Measurements from ENCODE around the gene DBNL. TPM values are rescaled to one million over a fixed set of nuclear protein-coding genes. Genes with fewer than 3 reads are reported as not detected.

DBNL gene
- total and polyA plus RNA-seq, 2 of the 13 experiments (the other 11 are each of a cell fraction or from before 2014, with no cell fraction given): 20.8 to 35.1 TPM

DNA sequence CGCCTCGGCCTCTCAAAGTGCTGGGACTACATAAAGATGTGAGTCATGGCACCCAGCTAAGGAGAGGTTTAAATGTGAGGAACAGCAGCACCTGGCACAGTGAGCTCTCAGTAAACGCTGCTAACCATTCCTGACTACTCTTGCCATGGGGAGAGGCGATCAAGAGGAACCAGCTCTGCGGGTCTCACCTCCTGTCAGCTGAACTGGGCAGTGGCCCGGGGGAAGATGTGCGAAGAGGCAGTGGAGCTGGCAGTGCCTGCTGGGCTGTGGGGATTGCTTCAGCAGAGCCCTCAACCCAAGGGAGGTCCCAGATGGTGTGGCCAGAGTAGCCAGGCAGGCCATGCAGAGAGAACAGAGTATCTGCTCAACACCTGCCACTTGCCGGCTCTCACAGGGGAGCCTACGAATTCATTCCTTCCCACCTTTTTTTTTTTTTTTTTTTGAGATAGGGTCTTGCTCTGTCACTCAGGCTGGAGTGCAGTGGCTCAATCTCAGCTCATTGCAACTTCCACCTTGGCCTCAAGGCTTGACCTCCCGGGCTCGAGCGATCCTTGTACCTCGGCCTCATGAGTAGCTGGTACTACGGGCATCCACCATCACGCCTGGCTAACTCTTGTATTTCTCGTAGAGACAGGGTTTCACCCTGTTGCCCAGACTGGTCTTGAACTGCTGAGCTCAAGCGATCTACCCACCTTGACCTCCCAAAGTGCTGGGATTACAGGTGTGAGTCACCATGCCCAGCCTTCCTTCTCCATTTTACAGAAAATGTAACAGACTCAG, 31.0 kb downstream of the DBNL start (continued):
- TF ChIP-seq TIGD3 (CRISPR knock-in tag; IDR thresholded peaks at IDR 0.05; ENCODE audit: borderline replicate concordance) (no peak), PCBP1 (IDR thresholded peaks at IDR 0.05; ENCODE audit: borderline replicate concordance, low read depth, low read length) (no peak), SP5 (CRISPR knock-in tag; IDR thresholded peaks at IDR 0.05; ENCODE audit: borderline replicate concordance, low read depth) (no peak), ZNF841 (CRISPR knock-in tag; IDR thresholded peaks at IDR 0.05; ENCODE audit: borderline replicate concordance) (no peak), ZFP36L2 (CRISPR knock-in tag; IDR thresholded peaks at IDR 0.05) (no peak), ZNF12 (CRISPR knock-in tag; IDR thresholded peaks at IDR 0.05) (no peak)

DNA sequence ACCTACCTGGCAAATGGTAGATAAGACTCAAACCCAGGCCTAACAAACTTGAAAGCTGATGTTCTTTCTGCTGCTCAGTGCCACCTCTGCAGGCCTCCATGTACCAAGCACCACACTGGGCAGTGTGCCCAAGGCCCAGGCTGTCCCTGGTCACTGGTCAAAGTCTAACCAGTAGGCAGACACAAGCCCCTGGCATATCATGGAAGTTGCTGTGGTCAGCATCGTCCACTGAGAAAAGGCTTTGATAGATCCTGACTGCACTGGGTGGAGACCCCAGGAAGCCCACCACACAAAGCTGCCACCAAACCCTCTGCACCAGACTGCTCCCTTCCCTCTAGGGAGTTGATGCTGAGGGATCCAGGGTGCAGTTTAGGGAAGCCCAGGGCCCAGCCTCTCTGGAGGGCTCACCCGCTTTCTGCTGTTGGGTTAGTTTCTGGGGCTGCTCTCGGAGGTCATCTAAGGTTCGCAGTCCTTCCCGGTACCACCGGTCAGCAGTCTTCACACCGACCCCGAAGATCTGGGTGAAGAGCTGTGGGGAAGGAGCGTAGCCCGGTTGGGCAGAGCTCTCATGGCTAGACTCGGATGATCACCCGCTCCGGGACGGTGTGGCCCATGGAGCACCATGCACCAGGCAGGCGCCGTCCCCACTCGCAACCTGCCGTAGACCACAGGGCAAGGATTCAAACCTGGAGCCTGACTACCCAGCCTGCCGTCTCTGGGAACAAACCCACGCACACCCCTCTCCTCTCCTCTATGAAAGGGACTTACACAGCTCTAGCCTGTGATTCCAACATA, 31.8 kb downstream of the DBNL start:
- DNase-seq (ENCODE audit: low spot score): no peak
- no peaks in the 10 kb centered on the region for H3K9me3 ChIP-seq (ENCODE audit: low read length)
- no peak overlapping the region for H3K4me2 ChIP-seq (ENCODE audit: low read depth, low read length)
- ChIA-PET CTCF (ENCODE audit: low intra/inter-chr PET ratio, low total read pairs) (no interaction called here), POLR2A (no interaction called here)
- intact Hi-C loops (cut with micrococcal nuclease; ENCODE audit: unreplicated experiment): no loop called here
- WGBS (ENCODE audit: low lambda C conversion rate): 98% methylated on average over 8 of the region's 20 CpGs
- no peaks in the 10 kb centered on the region for H3K79me2 ChIP-seq (ENCODE audit: insufficient read depth, low read length)
- peaks cover 24% of the 10 kb centered on the region for H3K4me1 ChIP-seq (ENCODE audit: insufficient read depth, low read length)
- H3K36me3 ChIP-seq (replicated peaks in 1 of 2; ENCODE audit: control insufficient read depth in 1 of 2, insufficient read depth in 2 of 2, low read length in 2 of 2): peaks cover 11 to 29% of the 10 kb centered on the region in 2 experiments; a peak in 4 of 5 replicates
- no peak overlapping the region for H2AFZ ChIP-seq (ENCODE audit: low read length)
- no peak overlapping the region for H3K4me3 ChIP-seq (replicated peaks in 1 of 3; ENCODE audit: insufficient read depth in 1 of 3, low read depth in 2 of 3, low read length in 3 of 3)
- H4K20me1 ChIP-seq (ENCODE audit: insufficient read depth, low read length): no peaks in the 10 kb centered on the region
- no peak for FAIRE-seq
- no peaks in the 10 kb centered on the region for H3K27me3 ChIP-seq (ENCODE audit: control insufficient read depth in 1 of 2, insufficient read depth in 2 of 2, low read length in 2 of 2)
- H3K9ac ChIP-seq (ENCODE audit: insufficient read depth, low read depth, low read length): no peak overlapping the region
- no peak for TF ChIP-seq SNRNP70 (IDR thresholded peaks at IDR 0.05; ENCODE audit: low read depth, low read length)
- no peak for TF ChIP-seq WIZ (CRISPR knock-in tag; IDR thresholded peaks at IDR 0.05)
- TF ChIP-seq MYNN (CRISPR knock-in tag; IDR thresholded peaks at IDR 0.05; ENCODE audit: low read depth): no peak
- TF ChIP-seq ZNF230 (CRISPR knock-in tag; IDR thresholded peaks at IDR 0.05): no peak
- TF ChIP-seq ZFP41 (CRISPR knock-in tag; IDR thresholded peaks at IDR 0.05; ENCODE audit: borderline replicate concordance): no peak
- no peak for TF ChIP-seq ZFP36 (IDR thresholded peaks at IDR 0.05; ENCODE audit: borderline replicate concordance, low read depth, low read length, partially characterized antibody)
- TF ChIP-seq, protein P1, sequence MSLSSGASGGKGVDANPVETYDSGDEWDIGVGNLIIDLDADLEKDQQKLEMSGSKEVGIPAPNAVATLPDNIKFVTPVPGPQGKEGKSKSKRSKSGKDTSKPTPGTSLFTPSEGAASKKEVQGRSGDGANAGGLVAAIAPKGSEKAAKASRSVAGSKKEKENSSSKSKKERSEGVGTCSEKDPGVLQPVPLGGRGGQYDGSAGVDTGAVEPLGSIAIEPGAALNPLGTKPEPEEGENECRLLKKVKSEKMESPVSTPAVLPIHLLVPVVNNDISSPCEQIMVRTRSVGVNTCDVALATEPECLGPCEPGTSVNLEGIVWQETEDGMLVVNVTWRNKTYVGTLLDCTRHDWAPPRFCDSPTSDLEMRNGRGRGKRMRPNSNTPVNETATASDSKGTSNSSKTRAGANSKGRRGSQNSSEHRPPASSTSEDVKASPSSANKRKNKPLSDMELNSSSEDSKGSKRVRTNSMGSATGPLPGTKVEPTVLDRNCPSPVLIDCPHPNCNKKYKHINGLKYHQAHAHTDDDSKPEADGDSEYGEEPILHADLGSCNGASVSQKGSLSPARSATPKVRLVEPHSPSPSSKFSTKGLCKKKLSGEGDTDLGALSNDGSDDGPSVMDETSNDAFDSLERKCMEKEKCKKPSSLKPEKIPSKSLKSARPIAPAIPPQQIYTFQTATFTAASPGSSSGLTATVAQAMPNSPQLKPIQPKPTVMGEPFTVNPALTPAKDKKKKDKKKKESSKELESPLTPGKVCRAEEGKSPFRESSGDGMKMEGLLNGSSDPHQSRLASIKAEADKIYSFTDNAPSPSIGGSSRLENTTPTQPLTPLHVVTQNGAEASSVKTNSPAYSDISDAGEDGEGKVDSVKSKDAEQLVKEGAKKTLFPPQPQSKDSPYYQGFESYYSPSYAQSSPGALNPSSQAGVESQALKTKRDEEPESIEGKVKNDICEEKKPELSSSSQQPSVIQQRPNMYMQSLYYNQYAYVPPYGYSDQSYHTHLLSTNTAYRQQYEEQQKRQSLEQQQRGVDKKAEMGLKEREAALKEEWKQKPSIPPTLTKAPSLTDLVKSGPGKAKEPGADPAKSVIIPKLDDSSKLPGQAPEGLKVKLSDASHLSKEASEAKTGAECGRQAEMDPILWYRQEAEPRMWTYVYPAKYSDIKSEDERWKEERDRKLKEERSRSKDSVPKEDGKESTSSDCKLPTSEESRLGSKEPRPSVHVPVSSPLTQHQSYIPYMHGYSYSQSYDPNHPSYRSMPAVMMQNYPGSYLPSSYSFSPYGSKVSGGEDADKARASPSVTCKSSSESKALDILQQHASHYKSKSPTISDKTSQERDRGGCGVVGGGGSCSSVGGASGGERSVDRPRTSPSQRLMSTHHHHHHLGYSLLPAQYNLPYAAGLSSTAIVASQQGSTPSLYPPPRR (CRISPR knock-in tag; IDR thresholded peaks at IDR 0.05; ENCODE audit: borderline replicate concordance): no peak
- TF ChIP-seq ZNF547 (CRISPR knock-in tag; IDR thresholded peaks at IDR 0.05): no peak
- in situ Hi-C loops (cut with HindIII; ENCODE audit: extremely low pct_ligation_motif_present, low pct_unique_long_range_greater_than_20kb): no loop called here
- no peak overlapping the region for H3K27ac ChIP-seq (ENCODE audit: extremely low read length, insufficient read depth, low read length)
- ATAC-seq: no peak
- no TSS peak for BruUV-seq (replicated peaks)
